Calu3 (cell line): ENCODE data around the gene TTLL5. TPM values are rescaled to one million over a fixed set of nuclear protein-coding genes. Genes with fewer than 3 reads are reported as not detected.

Source experiments
- BruUV-seq: library from RNA; stranded (reverse); fragments of 400-500 nt; replicated peaks from 2 replicates; lab custom pipeline; 2021; lab: Mats Ljungman, UMichigan
- CTCF ChIA-PET: fragments of 300-600 bp; sonication (Branson Sonifier 250); formaldehyde crosslinking; loops from one replicate; lab custom pipeline; 2022; ENCODE audit warnings: antibody characterized with exemption; lab: Charles Lee
- DNase-seq: peaks from one replicate; pipeline ENCODE4 v3.0.0; 2022
- H3K27ac Mint-ChIP-seq: one replicate; pipeline ENCODE4 v1.8.0; 2022; ENCODE audit warnings: mixed read lengths; ENCODE audit not compliant: unreplicated experiment
- H3K27me3 Mint-ChIP-seq: one replicate; pipeline ENCODE4 v1.8.0; 2022; ENCODE audit warnings: mixed read lengths; ENCODE audit not compliant: unreplicated experiment
- H3K36me3 Mint-ChIP-seq: one replicate; pipeline ENCODE4 v1.8.0; 2022; ENCODE audit warnings: mild to moderate bottlenecking, moderate library complexity, mixed read lengths; ENCODE audit not compliant: insufficient read depth, unreplicated experiment
- H3K4me1 Mint-ChIP-seq: one replicate; pipeline ENCODE4 v1.8.0; 2022; ENCODE audit warnings: mild to moderate bottlenecking, low read depth, mixed read lengths; ENCODE audit not compliant: unreplicated experiment
- H3K4me3 Mint-ChIP-seq: one replicate; pipeline ENCODE4 v1.8.0; 2022; ENCODE audit warnings: mild to moderate bottlenecking, low read depth, moderate library complexity, mixed read lengths; ENCODE audit not compliant: unreplicated experiment
- H3K9me3 Mint-ChIP-seq: one replicate; pipeline ENCODE4 v1.8.0; 2022; ENCODE audit warnings: low read depth, mixed read lengths; ENCODE audit not compliant: unreplicated experiment
- CTCF ChIP-seq: fragments of 200-600 bp; IDR thresholded peaks from one replicate; pipeline ENCODE4 v1.8.0; 2022; ENCODE audit warnings: antibody characterized with exemption; ENCODE audit not compliant: unreplicated experiment
- intact Hi-C: fragments of 100-400 bp; cut with micrococcal nuclease; formaldehyde crosslinking; loops from one replicate; pipeline ENCODE4 v1.10.0; 2022; ENCODE audit not compliant: unreplicated experiment
- total RNA-seq: library from RNA; stranded (reverse); gene quantifications from 2 replicates; pipeline ENCODE4 v1.2.3, GENCODE V29; 2022

TTLL5 gene
- total RNA-seq, 1 experiment from 2014 or later, result 47.5 TPM

GRCh38 chr14:75717729-75718128 lies 56.7 kb downstream of the TTLL5 start:
- BruUV-seq, result no TSS peak
- H3K4me3 Mint-ChIP-seq, result no peak overlapping the region
- CTCF ChIA-PET, result no interaction called here
- H3K27ac Mint-ChIP-seq, result no peak overlapping the region
- no peaks in the 10 kb centered on the region for H3K9me3 Mint-ChIP-seq
- peaks cover 2% of the 10 kb centered on the region for H3K4me1 Mint-ChIP-seq
- H3K27me3 Mint-ChIP-seq, result no peaks in the 10 kb centered on the region
- DNase-seq, result no peak
- H3K36me3 Mint-ChIP-seq, result peaks cover 5% of the 10 kb centered on the region
- no peak for TF ChIP-seq CTCF
- intact Hi-C loops, result no loop called here

GRCh38 chr14:75718199-75718598 lies 57.2 kb downstream of the TTLL5 start:
- no peak for DNase-seq
- TF ChIP-seq CTCF, result no peak
- intact Hi-C loops, result no loop called here
- H3K4me1 Mint-ChIP-seq, result no peaks in the 10 kb centered on the region
- no peaks in the 10 kb centered on the region for H3K27me3 Mint-ChIP-seq
- H3K9me3 Mint-ChIP-seq, result no peaks in the 10 kb centered on the region
- H3K27ac Mint-ChIP-seq, result no peak overlapping the region
- no peak overlapping the region for H3K4me3 Mint-ChIP-seq
- BruUV-seq, result no TSS peak
- peaks cover 5% of the 10 kb centered on the region for H3K36me3 Mint-ChIP-seq
- CTCF ChIA-PET, result no interaction called here

GRCh38 chr14:75720116-75720515 lies 59.1 kb downstream of the TTLL5 start:
- Mint-ChIP-seq H3K4me3 (no peak overlapping the region), H3K27ac (no peak overlapping the region)

GRCh38 chr14:75720842-75721498 lies 59.9 kb downstream of the TTLL5 start:
- CTCF ChIA-PET, result no interaction called here
- TF ChIP-seq CTCF, result no peak
- intact Hi-C loops, result no loop called here
- Mint-ChIP-seq H3K4me3 (no peak overlapping the region), H3K27me3 (no peaks in the 10 kb centered on the region), H3K36me3 (peaks cover 5% of the 10 kb centered on the region), H3K4me1 (no peaks in the 10 kb centered on the region), H3K9me3 (no peaks in the 10 kb centered on the region), H3K27ac (no peak overlapping the region)
- BruUV-seq, result no TSS peak
- no peak for DNase-seq

More at GRCh38 chr14:75720116-75720515, 59.1 kb downstream of the TTLL5 start:
- Mint-ChIP-seq H3K36me3 (peaks cover 5% of the 10 kb centered on the region), H3K9me3 (no peaks in the 10 kb centered on the region), H3K4me1 (no peaks in the 10 kb centered on the region), H3K27me3 (no peaks in the 10 kb centered on the region)
- DNase-seq, result no peak
- BruUV-seq, result no TSS peak
- TF ChIP-seq CTCF, result no peak
- CTCF ChIA-PET, result no interaction called here
- intact Hi-C loops, result no loop called here
